ENCODE measurements around the gene SNAI3. TPM values are rescaled to one million over a fixed set of nuclear protein-coding genes. Genes with fewer than 3 reads are reported as not detected.

Gene SNAI3
- total RNA-seq, 1 experiment from 2014 or later: 9.1 TPM

DNA sequence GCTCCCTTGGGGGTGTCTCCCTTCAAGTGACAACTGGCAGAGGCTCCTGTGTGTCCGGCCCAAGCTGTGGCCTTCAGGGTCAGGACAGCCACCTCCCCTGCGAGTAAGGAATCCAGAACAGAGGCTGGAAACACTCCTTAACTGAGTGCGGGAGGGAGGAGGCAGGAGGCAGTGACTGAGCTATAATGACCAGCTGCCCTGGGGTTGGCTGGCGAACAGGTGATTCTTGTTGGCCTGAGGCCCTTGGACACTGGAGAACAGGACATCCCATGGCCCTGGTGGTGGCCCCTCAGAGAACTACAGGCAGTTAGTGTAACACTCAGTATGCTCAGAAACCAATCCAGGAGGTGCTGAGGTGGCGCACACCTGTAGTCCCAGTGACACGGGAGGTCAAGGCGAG is 9.4 kb upstream of the SNAI3 start:
- no peaks in the 10 kb centered on the region for H3K4me1 Mint-ChIP-seq

More for the DNA sequence above, 9.4 kb upstream of the SNAI3 start:
- ATAC-seq (no peak), DNase-seq (ENCODE audit: low spot score) (no peak)
- Mint-ChIP-seq H3K4me3 (no peak overlapping the region), H3K27ac (no peak overlapping the region), H3K27me3 (ENCODE audit: low read depth) (no peaks in the 10 kb centered on the region), H3K9me3 (no peaks in the 10 kb centered on the region), H3K36me3 (peaks cover 3% of the 10 kb centered on the region; the same call in 1 of the 2 replicates)
- ChIA-PET CTCF (interaction anchor here (0.6 kb wide), 1 partner anchor 77 kb away, joined by 4 read pairs; no protein-coding TSS in a partner anchor), POLR2A (no interaction called here)
- no peak for TF ChIP-seq GTF2I (CRISPR knock-in tag; conservative IDR thresholded peaks at IDR 0.05)
- TF ChIP-seq, protein P1, sequence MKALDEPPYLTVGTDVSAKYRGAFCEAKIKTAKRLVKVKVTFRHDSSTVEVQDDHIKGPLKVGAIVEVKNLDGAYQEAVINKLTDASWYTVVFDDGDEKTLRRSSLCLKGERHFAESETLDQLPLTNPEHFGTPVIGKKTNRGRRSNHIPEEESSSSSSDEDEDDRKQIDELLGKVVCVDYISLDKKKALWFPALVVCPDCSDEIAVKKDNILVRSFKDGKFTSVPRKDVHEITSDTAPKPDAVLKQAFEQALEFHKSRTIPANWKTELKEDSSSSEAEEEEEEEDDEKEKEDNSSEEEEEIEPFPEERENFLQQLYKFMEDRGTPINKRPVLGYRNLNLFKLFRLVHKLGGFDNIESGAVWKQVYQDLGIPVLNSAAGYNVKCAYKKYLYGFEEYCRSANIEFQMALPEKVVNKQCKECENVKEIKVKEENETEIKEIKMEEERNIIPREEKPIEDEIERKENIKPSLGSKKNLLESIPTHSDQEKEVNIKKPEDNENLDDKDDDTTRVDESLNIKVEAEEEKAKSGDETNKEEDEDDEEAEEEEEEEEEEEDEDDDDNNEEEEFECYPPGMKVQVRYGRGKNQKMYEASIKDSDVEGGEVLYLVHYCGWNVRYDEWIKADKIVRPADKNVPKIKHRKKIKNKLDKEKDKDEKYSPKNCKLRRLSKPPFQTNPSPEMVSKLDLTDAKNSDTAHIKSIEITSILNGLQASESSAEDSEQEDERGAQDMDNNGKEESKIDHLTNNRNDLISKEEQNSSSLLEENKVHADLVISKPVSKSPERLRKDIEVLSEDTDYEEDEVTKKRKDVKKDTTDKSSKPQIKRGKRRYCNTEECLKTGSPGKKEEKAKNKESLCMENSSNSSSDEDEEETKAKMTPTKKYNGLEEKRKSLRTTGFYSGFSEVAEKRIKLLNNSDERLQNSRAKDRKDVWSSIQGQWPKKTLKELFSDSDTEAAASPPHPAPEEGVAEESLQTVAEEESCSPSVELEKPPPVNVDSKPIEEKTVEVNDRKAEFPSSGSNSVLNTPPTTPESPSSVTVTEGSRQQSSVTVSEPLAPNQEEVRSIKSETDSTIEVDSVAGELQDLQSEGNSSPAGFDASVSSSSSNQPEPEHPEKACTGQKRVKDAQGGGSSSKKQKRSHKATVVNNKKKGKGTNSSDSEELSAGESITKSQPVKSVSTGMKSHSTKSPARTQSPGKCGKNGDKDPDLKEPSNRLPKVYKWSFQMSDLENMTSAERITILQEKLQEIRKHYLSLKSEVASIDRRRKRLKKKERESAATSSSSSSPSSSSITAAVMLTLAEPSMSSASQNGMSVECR (CRISPR knock-in tag; IDR thresholded peaks at IDR 0.05; ENCODE audit: borderline replicate concordance): no peak
- TF ChIP-seq, protein P2, sequence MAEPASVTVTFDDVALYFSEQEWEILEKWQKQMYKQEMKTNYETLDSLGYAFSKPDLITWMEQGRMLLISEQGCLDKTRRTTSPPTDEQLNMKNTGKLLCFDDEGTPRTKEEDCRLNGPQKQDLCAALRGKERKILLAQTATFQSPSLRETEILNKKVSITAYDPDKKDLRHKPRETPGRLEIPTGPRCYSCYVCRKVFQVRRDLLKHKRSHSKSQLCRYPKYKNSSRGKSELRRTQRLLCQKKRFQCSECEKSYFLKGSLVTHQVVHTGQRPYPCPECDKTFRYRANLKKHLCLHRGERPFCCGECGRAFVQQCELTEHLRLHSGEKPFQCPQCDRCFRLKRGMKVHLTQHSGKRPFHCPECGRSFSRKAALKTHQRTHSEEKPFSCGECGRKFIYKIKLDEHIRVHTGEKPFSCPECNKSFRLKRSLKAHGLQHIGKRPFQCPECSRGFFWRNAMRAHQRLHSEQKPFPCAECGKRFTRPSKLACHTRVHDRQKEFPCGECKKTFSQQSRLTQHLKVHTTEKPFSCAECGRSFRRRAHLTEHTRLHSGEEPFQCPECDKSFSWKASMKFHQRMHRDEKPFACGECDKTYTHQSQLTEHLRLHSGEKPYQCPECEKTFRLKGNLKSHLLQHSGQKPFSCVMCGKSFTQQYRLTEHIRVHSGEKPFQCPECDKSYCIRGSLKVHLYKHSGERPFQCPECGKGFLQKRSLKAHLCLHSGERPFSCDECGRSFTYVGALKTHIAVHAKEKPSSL (CRISPR knock-in tag; conservative IDR thresholded peaks at IDR 0.05): no peak
- no peak for TF ChIP-seq ZNF423 (CRISPR knock-in tag; IDR thresholded peaks at IDR 0.05)
- no peak for TF ChIP-seq ZNF121 (CRISPR knock-in tag; IDR thresholded peaks at IDR 0.05)
- no peak for TF ChIP-seq ZBTB21 (CRISPR knock-in tag; IDR thresholded peaks at IDR 0.05; ENCODE audit: borderline replicate concordance)
- TF ChIP-seq CREB1 (CRISPR knock-in tag; IDR thresholded peaks at IDR 0.05): no peak
- TF ChIP-seq, protein P3, sequence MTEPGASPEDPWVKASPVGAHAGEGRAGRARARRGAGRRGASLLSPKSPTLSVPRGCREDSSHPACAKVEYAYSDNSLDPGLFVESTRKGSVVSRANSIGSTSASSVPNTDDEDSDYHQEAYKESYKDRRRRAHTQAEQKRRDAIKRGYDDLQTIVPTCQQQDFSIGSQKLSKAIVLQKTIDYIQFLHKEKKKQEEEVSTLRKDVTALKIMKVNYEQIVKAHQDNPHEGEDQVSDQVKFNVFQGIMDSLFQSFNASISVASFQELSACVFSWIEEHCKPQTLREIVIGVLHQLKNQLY (CRISPR knock-in tag; IDR thresholded peaks at IDR 0.05): no peak
- TF ChIP-seq SMAD4 (CRISPR knock-in tag; IDR thresholded peaks at IDR 0.05): no peak
- no peak for TF ChIP-seq FOXJ3 (CRISPR knock-in tag; IDR thresholded peaks at IDR 0.05; ENCODE audit: borderline replicate concordance)
- TF ChIP-seq, protein P4, sequence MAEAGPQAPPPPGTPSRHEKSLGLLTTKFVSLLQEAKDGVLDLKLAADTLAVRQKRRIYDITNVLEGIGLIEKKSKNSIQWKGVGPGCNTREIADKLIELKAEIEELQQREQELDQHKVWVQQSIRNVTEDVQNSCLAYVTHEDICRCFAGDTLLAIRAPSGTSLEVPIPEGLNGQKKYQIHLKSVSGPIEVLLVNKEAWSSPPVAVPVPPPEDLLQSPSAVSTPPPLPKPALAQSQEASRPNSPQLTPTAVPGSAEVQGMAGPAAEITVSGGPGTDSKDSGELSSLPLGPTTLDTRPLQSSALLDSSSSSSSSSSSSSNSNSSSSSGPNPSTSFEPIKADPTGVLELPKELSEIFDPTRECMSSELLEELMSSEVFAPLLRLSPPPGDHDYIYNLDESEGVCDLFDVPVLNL (CRISPR knock-in tag; IDR thresholded peaks at IDR 0.05; ENCODE audit: borderline replicate concordance, low read depth): no peak
- no peak for TF ChIP-seq NFATC4 (CRISPR knock-in tag; IDR thresholded peaks at IDR 0.05)
- TF ChIP-seq, protein P5, sequence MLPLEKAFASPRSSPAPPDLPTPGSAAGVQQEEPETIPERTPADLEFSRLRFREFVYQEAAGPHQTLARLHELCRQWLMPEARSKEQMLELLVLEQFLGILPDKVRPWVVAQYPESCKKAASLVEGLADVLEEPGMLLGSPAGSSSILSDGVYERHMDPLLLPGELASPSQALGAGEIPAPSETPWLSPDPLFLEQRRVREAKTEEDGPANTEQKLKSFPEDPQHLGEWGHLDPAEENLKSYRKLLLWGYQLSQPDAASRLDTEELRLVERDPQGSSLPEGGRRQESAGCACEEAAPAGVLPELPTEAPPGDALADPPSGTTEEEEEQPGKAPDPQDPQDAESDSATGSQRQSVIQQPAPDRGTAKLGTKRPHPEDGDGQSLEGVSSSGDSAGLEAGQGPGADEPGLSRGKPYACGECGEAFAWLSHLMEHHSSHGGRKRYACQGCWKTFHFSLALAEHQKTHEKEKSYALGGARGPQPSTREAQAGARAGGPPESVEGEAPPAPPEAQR (CRISPR knock-in tag; IDR thresholded peaks at IDR 0.05): no peak
- no peak for TF ChIP-seq ZNF396 (CRISPR knock-in tag; IDR thresholded peaks at IDR 0.05; ENCODE audit: borderline replicate concordance)
- TF ChIP-seq, protein P6, sequence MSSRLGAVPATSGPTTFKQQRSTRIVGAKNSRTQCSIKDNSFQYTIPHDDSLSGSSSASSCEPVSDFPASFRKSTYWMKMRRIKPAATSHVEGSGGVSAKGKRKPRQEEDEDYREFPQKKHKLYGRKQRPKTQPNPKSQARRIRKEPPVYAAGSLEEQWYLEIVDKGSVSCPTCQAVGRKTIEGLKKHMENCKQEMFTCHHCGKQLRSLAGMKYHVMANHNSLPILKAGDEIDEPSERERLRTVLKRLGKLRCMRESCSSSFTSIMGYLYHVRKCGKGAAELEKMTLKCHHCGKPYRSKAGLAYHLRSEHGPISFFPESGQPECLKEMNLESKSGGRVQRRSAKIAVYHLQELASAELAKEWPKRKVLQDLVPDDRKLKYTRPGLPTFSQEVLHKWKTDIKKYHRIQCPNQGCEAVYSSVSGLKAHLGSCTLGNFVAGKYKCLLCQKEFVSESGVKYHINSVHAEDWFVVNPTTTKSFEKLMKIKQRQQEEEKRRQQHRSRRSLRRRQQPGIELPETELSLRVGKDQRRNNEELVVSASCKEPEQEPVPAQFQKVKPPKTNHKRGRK (CRISPR knock-in tag; IDR thresholded peaks at IDR 0.05; ENCODE audit: borderline replicate concordance): no peak
- no peak for TF ChIP-seq CREM (CRISPR knock-in tag; IDR thresholded peaks at IDR 0.05)
- TF ChIP-seq ESRRA (CRISPR knock-in tag; IDR thresholded peaks at IDR 0.05; ENCODE audit: borderline replicate concordance): no peak
- TF ChIP-seq TEAD4 (CRISPR knock-in tag; IDR thresholded peaks at IDR 0.05): no peak
- TF ChIP-seq, protein P7, sequence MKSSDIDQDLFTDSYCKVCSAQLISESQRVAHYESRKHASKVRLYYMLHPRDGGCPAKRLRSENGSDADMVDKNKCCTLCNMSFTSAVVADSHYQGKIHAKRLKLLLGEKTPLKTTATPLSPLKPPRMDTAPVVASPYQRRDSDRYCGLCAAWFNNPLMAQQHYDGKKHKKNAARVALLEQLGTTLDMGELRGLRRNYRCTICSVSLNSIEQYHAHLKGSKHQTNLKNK (CRISPR knock-in tag; IDR thresholded peaks at IDR 0.05): no peak
- TF ChIP-seq MYBL2 (CRISPR knock-in tag; IDR thresholded peaks at IDR 0.05): no peak
